HG03196 (cell line): ENCODE results near the gene LRMDA.

Experiments used
- ATAC-seq: cut with Tn5 transposase; IDR thresholded peaks from one replicate; pipeline ENCODE4 v1.9.1; 2021; ENCODE audit not compliant: unreplicated experiment

The LRMDA gene

GRCh38 chr10:75470901-75471300, 39.5 kb downstream of the LRMDA start:
- ATAC-seq, result no peak

- no peak for ATAC-seq
Measured at GRCh38 chr10:75472685-75473084, 41.3 kb downstream of the LRMDA start.

GRCh38 chr10:75474106-75474505, 42.7 kb downstream of the LRMDA start:
- no peak for ATAC-seq

GRCh38 chr10:75475460-75476182, 44.2 kb downstream of the LRMDA start:
- no peak for ATAC-seq

- no peak for ATAC-seq
Measured at GRCh38 chr10:75476569-75476968, 45.1 kb downstream of the LRMDA start.

- ATAC-seq, result no peak
Measured at GRCh38 chr10:75476985-75477384, 45.6 kb downstream of the LRMDA start.

GRCh38 chr10:75477680-75478079, 46.3 kb downstream of the LRMDA start:
- ATAC-seq, result no peak

GRCh38 chr10:75480374-75480773, 49.0 kb downstream of the LRMDA start:
- no peak for ATAC-seq

- ATAC-seq, result no peak
Measured at GRCh38 chr10:75483188-75483587, 51.8 kb downstream of the LRMDA start.

GRCh38 chr10:75484717-75485116, 53.3 kb downstream of the LRMDA start:
- ATAC-seq, result no peak

GRCh38 chr10:75486591-75486990, 55.2 kb downstream of the LRMDA start:
- no peak for ATAC-seq

GRCh38 chr10:75487087-75487754, 55.8 kb downstream of the LRMDA start:
- ATAC-seq, result no peak

- no peak for ATAC-seq
Measured at GRCh38 chr10:75487755-75488125, 56.3 kb downstream of the LRMDA start.

GRCh38 chr10:75492173-75492925, 60.9 kb downstream of the LRMDA start:
- ATAC-seq, result no peak

GRCh38 chr10:75493464-75493863, 62.0 kb downstream of the LRMDA start:
- ATAC-seq, result no peak

- no peak for ATAC-seq
Measured at GRCh38 chr10:75495434-75496190, 64.2 kb downstream of the LRMDA start.

GRCh38 chr10:75496191-75496567, 64.8 kb downstream of the LRMDA start:
- no peak for ATAC-seq

- ATAC-seq, result no peak
Measured at GRCh38 chr10:75497997-75498883, 66.8 kb downstream of the LRMDA start.

GRCh38 chr10:75498884-75499350, 67.5 kb downstream of the LRMDA start:
- ATAC-seq, result no peak

- no peak for ATAC-seq
Measured at GRCh38 chr10:75499556-75500160, 68.2 kb downstream of the LRMDA start.
